HEK293 (cell line): Measurements from ENCODE around the gene GMNC.

ENCODE experiments used
- ATF2 ChIP-seq: fragments of 450-650 bp; formaldehyde crosslinking; IDR thresholded peaks from 2 replicates; pipeline ENCODE4 v1.5.1; 2016; ENCODE audit warnings: missing biosample characterization, missing genetic modification characterization, low read depth
- ELK4 ChIP-seq: IDR thresholded peaks from 2 replicates; pipeline ENCODE4 v1.6.1; 2011; ENCODE audit warnings: mild to moderate bottlenecking, low read depth, low read length, borderline replicate concordance
- FEZF1 ChIP-seq: fragments of 450-650 bp; formaldehyde crosslinking; IDR thresholded peaks from 2 replicates; pipeline ENCODE4 v1.5.1; 2016; ENCODE audit warnings: missing biosample characterization, missing genetic modification characterization
- KLF10 ChIP-seq: fragments of 450-650 bp; IDR thresholded peaks from 2 replicates; pipeline ENCODE4 v1.5.1; 2018; ENCODE audit warnings: missing biosample characterization, mild to moderate bottlenecking, missing genetic modification characterization
- PRDM10 ChIP-seq: fragments of 450-650 bp; formaldehyde crosslinking; IDR thresholded peaks from 2 replicates; pipeline ENCODE4 v1.5.1; 2016; ENCODE audit warnings: missing biosample characterization, missing genetic modification characterization
- SP2 ChIP-seq: fragments of 450-650 bp; formaldehyde crosslinking; IDR thresholded peaks from 2 replicates; pipeline ENCODE4 v1.5.1; 2016; ENCODE audit warnings: missing biosample characterization, missing genetic modification characterization
- SP3 ChIP-seq: fragments of 450-650 bp; formaldehyde crosslinking; IDR thresholded peaks from 2 replicates; pipeline ENCODE4 v1.5.1; 2016; ENCODE audit warnings: missing biosample characterization, missing genetic modification characterization
- ZBTB1 ChIP-seq: fragments of 450-650 bp; formaldehyde crosslinking; IDR thresholded peaks from 2 replicates; pipeline ENCODE4 v1.5.1; 2016; ENCODE audit warnings: missing biosample characterization, missing genetic modification characterization
- ZBTB11 ChIP-seq: fragments of 450-650 bp; formaldehyde crosslinking; conservative IDR thresholded peaks from 2 replicates; pipeline ENCODE4 v1.5.1; 2016; ENCODE audit warnings: low read depth, missing biosample characterization, missing genetic modification characterization
- ZBTB26 ChIP-seq: fragments of 450-650 bp; formaldehyde crosslinking; optimal IDR thresholded peaks from 2 replicates; pipeline ENCODE3; 2016; ENCODE audit warnings: missing biosample characterization, mild to moderate bottlenecking, missing genetic modification characterization
- ZBTB44 ChIP-seq: fragments of 450-650 bp; IDR thresholded peaks from 2 replicates; pipeline ENCODE4 v1.5.1; 2018; ENCODE audit warnings: missing biosample characterization, mild to moderate bottlenecking, missing genetic modification characterization
- ZBTB49 ChIP-seq: fragments of 450-650 bp; formaldehyde crosslinking; IDR thresholded peaks from 2 replicates; pipeline ENCODE4 v1.5.1; 2016; ENCODE audit warnings: missing biosample characterization, missing genetic modification characterization, low read depth
- ZNF112 ChIP-seq: fragments of 450-650 bp; formaldehyde crosslinking; IDR thresholded peaks from 2 replicates; pipeline ENCODE4 v1.5.0; 2017; ENCODE audit warnings: missing biosample characterization, missing genetic modification characterization
- ZNF239 ChIP-seq: fragments of 450-650 bp; formaldehyde crosslinking; IDR thresholded peaks from 2 replicates; pipeline ENCODE4 v1.5.1; 2016; ENCODE audit warnings: missing biosample characterization, missing genetic modification characterization
- ZNF24 ChIP-seq: fragments of 450-650 bp; formaldehyde crosslinking; IDR thresholded peaks from 2 replicates; pipeline ENCODE4 v1.5.1; 2016; ENCODE audit warnings: missing biosample characterization, missing genetic modification characterization
- ZNF248 ChIP-seq: fragments of 450-650 bp; formaldehyde crosslinking; IDR thresholded peaks from 2 replicates; pipeline ENCODE4 v1.5.1; 2017; ENCODE audit warnings: missing biosample characterization, missing genetic modification characterization
- ZNF274 ChIP-seq, 2 experiments: fragments of 200-500 bp in 1 of 2; fragments of 450-650 bp in 1 of 2; sonication (Bioruptor generic) in 1 of 2; formaldehyde crosslinking in 1 of 2; IDR thresholded peaks; 2 replicates each; pipeline versions ENCODE4 v1.5.1 to v1.6.1; 2014 to 2016; ENCODE audit warnings: borderline replicate concordance in 1 of 2, inconsistent platforms in 1 of 2, low read length in 1 of 2, missing biosample characterization in 1 of 2, missing genetic modification characterization in 1 of 2
- ZNF426 ChIP-seq: fragments of 450-650 bp; formaldehyde crosslinking; IDR thresholded peaks from 2 replicates; pipeline ENCODE4 v1.5.1; 2017; ENCODE audit warnings: missing biosample characterization, missing genetic modification characterization, mild to moderate bottlenecking, inconsistent platforms, moderate library complexity
- ZNF548 ChIP-seq: fragments of 450-650 bp; formaldehyde crosslinking; IDR thresholded peaks from 2 replicates; pipeline ENCODE4 v1.5.1; 2016; ENCODE audit warnings: missing biosample characterization, missing genetic modification characterization
- ZNF580 ChIP-seq: fragments of 450-650 bp; formaldehyde crosslinking; IDR thresholded peaks from 2 replicates; pipeline ENCODE4 v1.5.1; 2016; ENCODE audit warnings: missing biosample characterization, missing genetic modification characterization
- ZNF654 ChIP-seq: fragments of 450-650 bp; formaldehyde crosslinking; IDR thresholded peaks from 2 replicates; pipeline ENCODE4 v1.5.1; 2016; ENCODE audit warnings: low read depth, missing biosample characterization, missing genetic modification characterization
- ZSCAN30 ChIP-seq: fragments of 450-650 bp; IDR thresholded peaks from 2 replicates; pipeline ENCODE4 v1.5.1; 2018; ENCODE audit warnings: missing biosample characterization, mild to moderate bottlenecking, missing genetic modification characterization, moderate library complexity

Gene GMNC

GRCh38 chr3:190862209-190863118 lies at the start of gene GMNC (continued):
- TF ChIP-seq ZBTB26 (tag by site-specific recombination), result peak; percentile 69
- TF ChIP-seq ZNF580 (tag by site-specific recombination), result no peak
- no peak for TF ChIP-seq ZBTB11 (tag by site-specific recombination)
- TF ChIP-seq ZNF274 (IDR thresholded peaks at IDR 0.05; ENCODE audit: low read length), result no peak
- no peak for TF ChIP-seq ZNF274 (tag by site-specific recombination; IDR thresholded peaks at IDR 0.05; ENCODE audit: borderline replicate concordance)
- no peak for TF ChIP-seq ZNF548 (tag by site-specific recombination)
- peak; percentile 50; the same call in 1 of the 2 replicates for TF ChIP-seq SP3
- no peak for TF ChIP-seq ZNF24 (tag by site-specific recombination)
- TF ChIP-seq ELK4, result no peak
- peak; percentile 78 for TF ChIP-seq PRDM10 (tag by site-specific recombination)
- TF ChIP-seq ZNF248 (tag by site-specific recombination), result no peak
- TF ChIP-seq ZNF426 (tag by site-specific recombination), result no peak
- TF ChIP-seq ZNF112 (tag by site-specific recombination), result no peak
- no peak for TF ChIP-seq FEZF1 (tag by site-specific recombination)
- no peak for TF ChIP-seq ZBTB49
- TF ChIP-seq ZNF239 (tag by site-specific recombination), result no peak
- TF ChIP-seq ATF2 (tag by site-specific recombination), result no peak
- peak; percentile 79 for TF ChIP-seq SP2
- TF ChIP-seq ZSCAN30, result 0 out of 2 replicates have a peak, but pooled peaks have one; percentile 69
- no peak for TF ChIP-seq ZBTB44 (tag by site-specific recombination)
- TF ChIP-seq ZBTB1 (tag by site-specific recombination), result no peak
- TF ChIP-seq KLF10 (tag by site-specific recombination), result no peak
- TF ChIP-seq ZNF654 (tag by site-specific recombination), result no peak
